Cerebellar nuclear complex (tissue), 1 donor: Measurements from ENCODE around the gene LMO7.

Experiments
- DNase-seq, 2 experiments: peaks; one replicate each; lab custom pipeline; 2025; lab: John Stamatoyannopoulos, UW

LMO7 gene

DNA sequence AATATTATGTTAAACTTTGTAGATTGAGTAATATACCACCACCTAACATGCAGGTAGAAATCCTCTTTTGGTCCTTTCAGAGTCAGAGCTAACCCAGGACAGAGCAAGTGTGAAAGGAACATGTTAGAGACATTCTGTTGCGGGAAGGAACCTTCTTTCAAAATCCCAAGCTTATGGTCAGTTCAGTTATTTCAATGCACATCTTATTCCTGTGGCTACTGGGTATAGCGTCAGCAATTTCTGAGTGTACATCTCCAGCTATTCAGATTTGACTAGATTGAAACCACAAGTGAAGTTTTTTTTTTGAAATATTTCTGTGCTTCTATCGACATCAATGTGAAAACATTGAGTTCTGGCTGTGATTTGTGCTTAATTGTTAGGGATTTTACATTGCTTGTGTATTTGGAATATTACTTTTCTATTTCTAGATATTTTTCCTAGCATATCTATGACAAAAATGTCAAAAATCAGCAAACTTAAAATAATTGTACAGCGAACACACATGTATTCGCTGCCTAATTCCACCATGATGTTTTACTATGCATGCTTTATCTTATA, 165.3 kb downstream of the LMO7 start:
- DNase-seq, result no peak

DNA sequence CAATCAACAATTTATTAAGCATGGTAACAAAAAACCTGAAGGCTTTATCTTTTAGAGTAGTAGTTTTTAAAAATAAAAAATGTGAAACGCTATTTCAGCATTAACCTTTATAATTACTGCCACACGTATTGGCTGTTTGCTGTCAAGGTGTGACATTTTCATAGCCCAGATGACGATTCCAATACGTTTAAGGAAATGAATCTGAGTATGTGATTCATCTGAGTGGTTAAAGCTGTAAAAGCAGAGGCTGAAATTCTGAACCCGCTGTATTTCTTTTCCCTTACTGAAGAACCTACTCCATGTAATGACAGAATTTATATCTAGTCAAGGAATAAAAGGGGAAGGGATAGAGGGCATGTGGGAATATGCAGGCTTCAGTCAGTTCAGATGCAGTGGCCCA, 166.0 kb downstream of the LMO7 start:
- no peak for DNase-seq

- DNase-seq, result no peak
Measured at GRCh38 chr13:75803164-75803611, 167.1 kb downstream of the LMO7 start.

DNA sequence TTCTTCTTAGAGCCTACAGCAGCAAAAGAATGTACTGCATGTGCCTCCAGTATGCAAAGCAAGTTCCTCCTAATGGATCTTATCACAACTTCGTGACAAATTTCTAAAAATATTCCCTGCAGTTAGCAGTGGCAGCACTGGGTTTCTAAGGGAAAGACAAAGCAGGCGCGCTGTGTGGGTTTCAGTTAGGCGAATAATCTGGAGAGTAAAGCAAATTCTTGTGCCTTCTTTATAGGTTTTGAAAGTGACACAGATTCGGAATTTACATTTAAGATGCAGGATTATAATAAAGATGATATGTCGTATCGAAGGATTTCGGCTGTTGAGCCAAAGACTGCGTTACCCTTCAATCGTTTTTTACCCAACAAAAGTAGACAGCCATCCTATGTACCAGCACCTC, 167.9 kb downstream of the LMO7 start:
- DNase-seq, result no peak

GRCh38 chr13:75804605-75805004, 168.5 kb downstream of the LMO7 start:
- DNase-seq, result no peak

DNA sequence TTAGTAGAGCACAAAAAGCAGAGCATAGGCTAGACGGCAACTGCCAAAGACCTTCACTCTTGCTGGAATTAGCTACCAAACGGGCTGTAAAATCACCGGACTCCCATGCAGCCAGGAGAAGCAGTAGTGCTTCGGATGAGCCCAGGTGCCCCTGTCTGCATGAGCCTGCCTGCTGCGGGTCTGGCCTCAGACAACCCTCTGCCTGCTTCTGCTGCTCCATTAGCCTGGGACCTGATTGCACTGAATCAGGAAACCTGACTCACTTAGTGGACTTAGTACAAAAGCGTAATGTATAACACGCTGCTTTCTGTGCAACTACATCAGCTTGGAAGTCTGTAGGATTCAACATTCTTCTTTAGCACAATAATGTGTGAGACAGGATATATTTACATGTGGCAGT, 170.0 kb downstream of the LMO7 start:
- DNase-seq, result no peak

DNA sequence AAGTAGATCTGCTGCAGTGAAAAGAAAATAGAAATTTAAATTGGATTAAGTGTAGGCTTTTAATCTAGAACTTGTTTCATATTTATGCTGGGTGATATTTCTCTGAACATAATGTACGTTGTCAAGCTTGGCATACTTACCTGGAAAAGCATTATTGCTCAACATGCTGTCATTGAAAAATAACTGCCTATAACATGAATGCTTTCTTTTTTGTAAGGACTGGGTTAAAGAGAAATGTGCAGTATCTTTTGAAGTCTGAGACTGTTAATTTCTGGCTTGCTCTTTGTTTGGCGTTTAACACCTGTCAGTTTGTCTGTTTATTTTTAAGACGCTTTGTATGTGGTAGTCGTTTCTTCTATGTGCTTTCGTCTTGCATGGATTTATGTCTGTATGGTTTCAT, 175.2 kb downstream of the LMO7 start:
- no peak for DNase-seq

- DNase-seq, result no peak
Measured at GRCh38 chr13:75811841-75812240, 175.7 kb downstream of the LMO7 start.

GRCh38 chr13:75812751-75813181, 176.6 kb downstream of the LMO7 start:
- DNase-seq, result no peak

- DNase-seq, result no peak
Measured at GRCh38 chr13:75813323-75813722, 177.2 kb downstream of the LMO7 start.

DNA sequence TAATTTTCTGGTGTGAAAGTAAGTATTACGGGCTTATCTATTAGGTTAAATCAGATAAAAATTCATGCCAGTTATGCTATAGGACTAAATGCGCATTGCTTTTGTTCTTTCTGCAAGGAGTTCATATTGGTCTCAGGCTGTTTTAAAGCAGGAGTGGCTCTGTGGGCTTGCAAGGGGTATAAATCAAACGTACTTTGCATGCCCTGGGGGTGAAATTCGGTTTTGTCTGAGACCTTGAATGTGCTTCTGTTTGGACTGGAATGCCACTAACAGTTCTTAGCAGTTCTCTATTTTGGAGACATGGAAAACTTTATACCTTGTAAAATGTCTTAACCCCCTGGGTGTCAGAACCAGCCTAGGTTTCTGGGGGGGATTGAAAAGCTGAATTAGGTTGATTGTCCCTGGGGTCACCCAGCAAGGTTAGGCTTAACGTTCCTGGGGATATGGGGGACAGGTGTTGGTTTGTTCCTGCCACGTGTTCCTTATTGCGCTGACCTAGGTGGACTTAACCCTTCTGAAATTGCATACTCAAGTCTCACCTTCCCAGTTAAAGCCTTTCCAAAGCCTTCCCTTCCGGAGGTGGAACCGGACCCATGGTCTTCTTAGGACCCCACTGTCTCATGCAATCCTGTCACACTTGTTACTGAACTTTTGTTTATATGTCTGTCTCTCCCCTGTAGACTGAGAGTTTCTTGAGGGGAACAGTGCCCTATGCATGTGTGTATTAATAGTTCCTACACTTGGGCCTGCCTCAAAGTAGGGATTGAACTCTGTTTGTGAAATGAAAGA, 182.2 kb downstream of the LMO7 start:
- no peak for DNase-seq

DNA sequence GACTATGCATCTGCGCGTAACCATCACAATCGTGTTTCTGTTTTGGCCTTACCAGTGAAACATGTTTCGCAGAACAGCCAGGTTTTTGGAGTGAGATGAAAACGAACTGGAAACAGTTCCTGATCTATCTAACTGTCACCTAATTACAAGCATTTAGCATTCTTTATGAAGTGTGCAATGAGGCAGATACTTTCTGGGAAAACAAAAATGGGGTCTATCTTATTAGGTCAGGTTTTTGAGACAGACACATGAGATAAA, 182.8 kb downstream of the LMO7 start:
- DNase-seq, result no peak

GRCh38 chr13:75825161-75825560, 189.0 kb downstream of the LMO7 start:
- DNase-seq, result no peak

GRCh38 chr13:75825594-75825993, 189.5 kb downstream of the LMO7 start:
- DNase-seq, result no peak

GRCh38 chr13:75826391-75826790, 190.3 kb downstream of the LMO7 start:
- no peak for DNase-seq

DNA sequence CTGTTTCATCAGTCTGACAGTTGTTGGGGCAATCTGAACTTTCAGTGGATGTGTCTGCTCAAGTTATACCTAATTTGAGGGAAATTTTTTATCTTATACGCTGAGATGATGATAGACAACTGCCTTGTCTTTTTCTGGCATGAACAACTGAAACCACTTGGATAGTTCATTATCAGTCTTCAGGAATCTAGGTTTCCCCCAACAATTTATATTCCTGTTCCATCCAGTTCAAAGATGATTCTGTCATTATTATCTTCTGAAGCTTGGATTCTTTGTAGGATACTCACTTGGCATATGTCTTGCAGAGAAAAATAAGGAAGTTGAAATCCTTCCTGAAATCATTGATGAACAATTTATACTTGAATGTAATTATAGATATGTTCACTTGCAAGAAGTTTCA, 193.7 kb downstream of the LMO7 start:
- DNase-seq, result no peak

GRCh38 chr13:75830842-75831241, 194.7 kb downstream of the LMO7 start:
- no peak for DNase-seq

DNA sequence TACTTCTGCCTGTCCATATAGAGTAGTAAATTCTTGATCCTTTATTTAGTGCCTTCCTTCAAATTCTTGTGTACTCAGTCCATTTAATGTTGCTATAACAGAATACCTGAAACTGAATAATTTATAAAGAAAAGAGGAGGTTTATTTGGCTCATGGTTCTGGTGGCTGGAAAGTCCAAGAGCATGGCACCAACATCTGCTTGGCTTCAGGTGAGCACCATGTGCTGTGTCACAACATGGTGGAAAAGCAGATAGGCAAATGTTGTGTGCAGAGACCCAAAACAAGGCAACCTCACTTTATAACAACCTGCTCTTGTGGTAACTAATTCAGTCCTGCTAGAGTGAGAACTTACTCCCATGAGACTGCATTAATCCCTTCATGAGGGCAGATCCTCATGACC, 195.3 kb downstream of the LMO7 start:
- DNase-seq, result no peak

- no peak for DNase-seq
Measured at GRCh38 chr13:75832812-75833211, 196.7 kb downstream of the LMO7 start.

GRCh38 chr13:75836441-75836840, 200.3 kb downstream of the LMO7 start:
- no peak for DNase-seq

GRCh38 chr13:75838366-75839005, 202.4 kb downstream of the LMO7 start:
- DNase-seq, result no peak

DNA sequence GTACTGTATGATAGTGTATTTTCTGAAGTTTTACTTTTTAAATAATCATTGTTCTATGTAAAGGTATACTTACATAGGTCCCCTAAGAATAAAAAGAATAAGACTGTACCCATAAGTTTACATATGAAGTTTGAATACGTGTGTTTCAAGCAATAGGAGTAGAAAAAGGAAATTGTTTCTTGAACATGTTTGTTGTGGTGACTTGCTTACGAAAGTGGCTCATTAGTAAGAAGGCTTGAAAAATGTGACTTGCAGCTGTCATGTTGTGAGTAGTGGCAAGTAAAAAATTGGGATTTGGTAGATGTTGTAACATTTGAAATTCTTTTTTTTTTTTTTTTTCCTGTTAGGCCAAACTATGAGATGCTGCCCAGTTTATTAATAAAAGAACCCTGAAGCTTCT, 203.3 kb downstream of the LMO7 start:
- DNase-seq, result no peak

DNA sequence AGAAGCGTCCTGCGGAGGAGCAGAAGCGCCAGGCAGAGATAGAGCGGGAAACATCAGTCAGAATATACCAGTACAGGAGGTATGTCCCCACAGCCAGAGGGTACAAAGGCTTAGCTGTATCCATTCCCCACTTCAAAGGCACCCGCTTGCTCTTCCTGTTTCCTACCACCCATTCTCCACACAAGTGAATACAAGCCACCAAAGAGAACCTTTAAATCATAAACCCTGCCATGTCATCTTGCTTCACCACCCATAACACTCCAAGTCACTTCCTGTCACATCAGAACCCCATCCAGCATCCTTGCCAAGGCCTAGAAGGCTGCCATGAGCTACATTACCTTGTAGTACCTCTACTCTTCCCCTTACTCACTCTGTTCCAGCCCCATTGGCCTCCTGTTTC, 205.8 kb downstream of the LMO7 start:
- no peak for DNase-seq

DNA sequence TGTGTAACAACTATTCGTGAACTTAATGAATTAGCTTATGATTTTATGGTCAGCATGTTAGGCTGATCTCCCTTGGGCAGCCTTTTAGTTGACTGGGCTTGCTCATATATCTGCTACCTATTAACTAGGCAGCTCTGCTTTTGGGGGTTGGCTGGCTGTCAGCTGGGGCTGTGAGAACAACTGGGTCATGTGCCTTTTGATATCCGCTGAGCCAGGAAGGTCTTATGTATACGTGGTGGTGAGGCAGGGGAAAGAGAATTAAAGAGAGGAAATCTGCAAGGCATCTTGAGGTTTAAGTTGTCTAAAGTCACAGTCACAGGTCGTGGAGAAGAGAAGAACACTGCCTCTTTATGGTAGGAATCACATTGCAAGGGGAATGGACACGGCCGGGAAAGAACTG, 206.9 kb downstream of the LMO7 start:
- no peak for DNase-seq
